ENCODE data around the gene EGFL8.
"Not testable (repeated sequence)": the region's sequence is repeated elsewhere in the genome, so short reads cannot be mapped to it uniquely, and the experiment has no call there.

The EGFL8 gene

DNA sequence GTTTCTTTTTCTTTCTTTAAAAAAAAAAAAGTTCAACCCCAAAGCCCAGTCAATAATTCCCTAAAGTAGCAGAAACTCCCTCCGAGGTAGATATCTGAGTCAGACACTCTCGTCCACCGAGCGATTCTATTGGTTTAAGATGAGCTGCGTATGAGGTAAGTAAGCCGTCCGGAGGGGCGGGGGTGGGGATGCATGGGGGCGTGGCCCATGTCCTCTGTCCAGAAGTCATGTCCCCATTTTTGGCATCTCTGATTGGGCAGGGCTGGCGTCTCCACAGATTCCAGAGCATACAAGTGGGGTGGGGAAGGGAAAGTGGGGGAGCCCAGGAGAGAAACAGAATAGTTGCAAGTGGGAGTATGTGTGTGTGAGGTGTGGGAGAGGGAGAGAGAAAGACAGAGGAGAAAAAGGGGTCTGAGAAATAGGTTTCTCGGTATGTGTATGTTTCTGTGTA lies 21.3 kb downstream of the EGFL8 start:
- not testable (repeated sequence) for DNase-seq

DNA sequence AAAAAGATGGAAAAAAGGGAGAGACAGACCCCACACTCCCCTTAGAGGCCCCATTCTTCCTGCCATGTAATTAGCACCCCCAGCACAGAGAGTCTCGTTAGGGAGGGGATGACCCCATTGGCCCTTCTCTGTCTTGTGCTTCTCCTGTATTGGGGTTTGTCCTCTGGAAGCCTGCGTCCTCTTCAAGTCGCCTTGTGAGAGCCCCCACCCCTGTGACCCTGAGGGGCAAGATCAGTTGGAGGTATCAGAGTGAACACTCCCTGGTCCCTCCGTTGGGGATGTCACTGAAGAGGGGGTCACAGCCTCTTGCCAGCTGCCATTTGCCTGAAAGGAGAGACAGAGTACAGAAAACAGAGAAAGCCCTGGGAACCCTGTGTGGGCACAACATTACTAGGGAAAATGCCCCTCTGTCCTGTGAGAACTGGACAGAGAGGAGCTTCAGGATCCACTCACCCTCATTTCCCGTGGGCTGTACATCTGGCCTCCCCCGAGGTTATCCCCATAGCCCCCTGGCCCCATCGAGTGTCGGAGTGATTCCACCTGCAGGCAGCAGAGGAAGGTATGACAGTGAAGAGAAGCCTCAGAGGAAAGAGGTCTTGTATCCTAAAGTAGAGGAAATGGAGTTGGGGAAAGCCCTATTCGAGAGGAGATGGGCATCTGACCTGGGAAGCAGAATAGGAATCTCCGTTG lies 21.9 kb downstream of the EGFL8 start:
- not testable (repeated sequence) for DNase-seq

DNA sequence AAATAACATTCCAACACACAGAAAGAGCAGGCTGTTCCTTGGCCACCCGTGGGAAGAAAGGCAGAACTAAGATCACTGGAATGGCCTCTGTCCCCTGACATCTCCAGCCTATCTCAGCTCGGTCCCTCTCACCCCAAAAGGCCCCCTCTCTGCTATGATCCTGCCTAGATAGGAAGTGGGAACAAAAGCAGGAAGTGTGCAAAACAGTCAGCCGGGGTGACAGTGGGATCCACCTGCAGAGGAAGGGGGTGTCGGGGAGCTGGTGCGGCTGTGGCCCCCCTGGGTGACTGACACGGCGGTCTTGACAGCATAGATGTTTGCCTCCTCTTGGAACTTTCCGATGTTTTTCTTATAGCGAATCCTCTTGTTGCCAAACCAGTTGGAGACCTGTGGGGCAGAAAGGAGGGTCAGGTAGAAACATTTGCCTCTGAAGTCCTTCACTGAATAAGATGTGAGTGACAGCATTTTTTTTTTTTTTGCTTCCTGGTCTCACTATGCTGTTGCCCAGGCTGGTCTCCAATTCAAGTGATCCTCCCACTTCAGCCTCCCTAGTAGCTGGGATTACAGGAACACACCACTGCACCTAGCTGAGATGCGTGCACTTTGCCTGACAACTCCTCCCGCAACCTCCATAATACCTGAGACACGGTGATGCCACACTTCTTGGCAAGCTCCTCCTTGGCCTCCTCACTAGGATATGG lies 22.8 kb downstream of the EGFL8 start:
- no peak for DNase-seq

DNA sequence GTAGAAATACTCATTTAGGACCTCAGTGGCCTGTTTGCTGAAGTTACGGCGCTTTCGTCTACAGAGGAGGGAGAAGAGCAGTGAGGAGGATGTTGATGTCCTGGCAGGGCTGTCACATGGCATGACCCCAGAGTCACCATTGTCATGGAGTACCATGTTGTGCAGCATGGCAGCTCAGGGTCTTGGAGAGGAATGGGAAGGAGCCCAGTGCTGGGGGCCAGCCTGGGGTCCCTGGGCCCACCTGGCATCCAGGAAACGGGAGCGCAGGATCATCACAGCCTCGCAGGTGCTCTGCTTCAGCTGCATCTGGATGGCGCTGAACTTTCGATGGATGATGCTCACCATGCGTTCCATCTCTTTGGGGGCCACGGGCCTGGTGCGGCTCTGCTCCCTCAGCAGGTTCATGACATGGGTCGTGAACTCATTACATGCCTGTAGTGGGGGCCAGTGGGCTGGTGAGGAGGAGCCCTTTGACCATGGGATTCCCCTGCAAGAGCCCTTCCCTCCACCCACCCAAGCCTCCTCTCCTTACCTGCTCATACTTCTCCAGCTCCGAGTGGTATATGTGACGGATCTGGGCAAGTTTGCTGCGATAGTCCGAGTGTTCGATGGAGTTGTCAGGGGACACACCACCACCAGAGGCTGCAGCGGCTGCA lies 23.5 kb downstream of the EGFL8 start:
- DNase-seq = not testable (repeated sequence)

DNA sequence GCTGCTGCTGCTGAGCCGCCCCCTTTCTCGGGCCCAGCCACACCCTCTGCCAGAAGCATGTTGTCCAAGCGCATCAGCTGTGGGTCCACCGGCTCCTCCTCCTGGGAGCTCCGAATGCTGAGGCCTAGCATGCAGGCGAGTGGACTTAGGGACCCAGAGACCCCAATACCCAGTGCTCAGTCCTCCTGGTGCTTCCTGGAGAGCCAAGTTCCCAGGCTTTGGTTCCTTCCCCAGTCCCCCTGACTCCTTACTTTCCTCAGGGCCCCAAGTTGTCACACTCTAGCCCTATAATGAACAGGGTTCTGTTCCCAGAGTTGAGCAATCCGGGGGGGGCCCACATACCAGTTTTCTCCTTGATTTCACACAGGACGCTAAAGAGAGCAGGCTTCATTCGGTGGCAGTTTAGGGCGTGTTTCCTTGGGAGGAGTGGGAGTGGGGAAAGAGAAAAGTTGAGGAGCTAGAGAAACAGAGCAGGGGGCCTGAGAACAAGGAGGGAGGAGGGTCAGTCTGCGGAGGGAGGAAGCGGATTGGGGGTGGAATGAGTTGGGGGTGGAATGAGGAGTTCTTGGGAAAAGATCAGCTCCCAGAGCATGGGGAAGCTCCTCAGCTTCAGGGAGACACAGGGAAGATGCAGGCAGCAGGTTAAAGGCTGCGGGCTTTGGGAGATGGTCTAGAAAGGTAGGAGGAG lies 24.1 kb downstream of the EGFL8 start:
- no peak for DNase-seq

DNA sequence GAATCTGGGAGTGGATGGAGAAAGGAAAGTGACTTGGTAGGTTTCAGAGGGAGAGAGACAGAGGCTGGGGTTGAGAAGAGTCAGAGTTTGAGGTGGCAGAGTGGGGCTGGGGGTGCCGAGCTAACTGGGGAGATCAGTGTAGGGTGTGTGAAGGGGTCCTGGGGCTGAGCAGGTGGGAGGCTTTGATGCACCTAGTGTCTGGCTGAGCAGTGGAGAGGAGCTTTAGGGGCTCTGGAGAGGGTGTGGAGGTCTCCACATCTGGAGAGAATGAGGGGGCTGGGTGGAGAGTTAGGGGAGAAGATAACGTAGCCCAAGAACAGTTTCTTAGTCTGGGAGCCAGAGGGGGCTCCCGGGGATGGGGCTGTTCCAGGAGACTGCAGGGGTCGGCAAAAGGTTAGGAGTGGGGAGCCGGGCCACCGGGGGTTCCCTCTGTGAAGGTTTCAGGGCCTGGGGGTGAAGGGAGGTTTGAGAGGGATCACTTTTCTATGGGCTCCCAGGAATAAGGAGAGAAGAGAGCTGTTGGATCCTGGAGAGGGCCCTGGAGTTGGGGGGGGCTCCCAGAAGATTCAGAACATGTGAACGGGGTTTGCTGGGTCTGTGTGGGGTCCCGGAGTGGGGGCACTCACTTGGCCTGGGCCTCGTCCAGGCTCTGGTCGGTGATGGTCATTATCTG lies 24.8 kb downstream of the EGFL8 start:
- no peak for DNase-seq

DNA sequence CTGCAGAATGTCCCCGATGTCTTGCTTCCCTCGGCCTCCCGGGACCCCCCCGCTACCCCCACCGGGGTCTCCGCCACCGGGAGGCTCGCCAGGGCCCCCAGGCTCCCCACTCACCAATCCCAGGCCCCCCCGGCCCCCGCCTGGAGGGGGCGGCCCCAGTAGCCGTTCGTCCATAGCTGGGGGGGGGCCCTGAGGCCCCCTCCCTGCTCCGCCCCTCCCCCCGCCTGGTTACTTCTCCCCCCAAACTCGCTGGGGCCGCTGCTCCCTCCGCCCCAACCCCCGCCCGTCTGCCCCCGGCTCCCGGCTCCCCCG lies 25.3 kb downstream of the EGFL8 start:
- DNase-seq = no peak

DNA sequence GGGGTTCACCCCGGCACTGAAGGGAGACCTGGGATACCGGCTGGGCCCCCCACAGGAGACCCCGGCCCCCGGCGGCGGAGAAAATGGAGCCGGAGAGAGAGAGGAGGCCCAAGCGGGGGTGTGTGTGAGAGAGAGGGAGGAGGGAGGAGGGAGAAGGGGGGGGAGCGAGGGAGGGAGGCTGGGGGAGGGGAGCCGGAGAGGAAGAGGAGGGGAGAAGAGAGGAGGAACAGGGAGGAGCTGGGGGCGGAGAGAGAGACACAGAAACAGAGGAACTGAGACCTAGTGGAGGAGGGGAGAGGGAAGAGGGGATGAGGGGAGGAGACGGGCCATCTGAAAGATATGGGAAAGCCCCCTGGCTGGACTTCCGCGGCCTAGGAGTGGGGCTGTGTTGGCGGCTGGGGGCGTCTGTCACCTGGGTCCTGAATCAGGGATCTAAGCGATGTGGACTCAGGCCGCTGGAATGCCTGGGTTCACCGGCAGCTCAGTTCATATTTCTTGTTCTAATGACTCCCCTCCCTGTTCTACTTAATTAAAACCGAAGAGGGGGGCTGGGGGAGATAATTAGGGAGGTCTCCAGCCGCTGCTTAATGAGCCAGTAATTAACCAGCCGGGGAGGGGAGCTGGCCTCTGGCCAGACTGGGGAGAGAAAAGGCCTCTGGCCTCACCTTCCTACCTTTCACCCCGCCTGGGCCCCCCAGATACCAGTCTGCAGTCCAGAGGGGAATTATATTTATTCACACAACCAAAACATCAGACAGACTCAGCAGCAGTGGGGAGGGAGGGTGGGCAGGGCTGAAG lies 25.9 kb downstream of the EGFL8 start, which contains the start of gene PBX2:
TSS of gene PBX2 (minus strand) at position 149 of the 798 bp plus-strand sequence. CDS start 287 bp downstream, outside the sequence.
- peak; percentile 88 for DNase-seq

DNA sequence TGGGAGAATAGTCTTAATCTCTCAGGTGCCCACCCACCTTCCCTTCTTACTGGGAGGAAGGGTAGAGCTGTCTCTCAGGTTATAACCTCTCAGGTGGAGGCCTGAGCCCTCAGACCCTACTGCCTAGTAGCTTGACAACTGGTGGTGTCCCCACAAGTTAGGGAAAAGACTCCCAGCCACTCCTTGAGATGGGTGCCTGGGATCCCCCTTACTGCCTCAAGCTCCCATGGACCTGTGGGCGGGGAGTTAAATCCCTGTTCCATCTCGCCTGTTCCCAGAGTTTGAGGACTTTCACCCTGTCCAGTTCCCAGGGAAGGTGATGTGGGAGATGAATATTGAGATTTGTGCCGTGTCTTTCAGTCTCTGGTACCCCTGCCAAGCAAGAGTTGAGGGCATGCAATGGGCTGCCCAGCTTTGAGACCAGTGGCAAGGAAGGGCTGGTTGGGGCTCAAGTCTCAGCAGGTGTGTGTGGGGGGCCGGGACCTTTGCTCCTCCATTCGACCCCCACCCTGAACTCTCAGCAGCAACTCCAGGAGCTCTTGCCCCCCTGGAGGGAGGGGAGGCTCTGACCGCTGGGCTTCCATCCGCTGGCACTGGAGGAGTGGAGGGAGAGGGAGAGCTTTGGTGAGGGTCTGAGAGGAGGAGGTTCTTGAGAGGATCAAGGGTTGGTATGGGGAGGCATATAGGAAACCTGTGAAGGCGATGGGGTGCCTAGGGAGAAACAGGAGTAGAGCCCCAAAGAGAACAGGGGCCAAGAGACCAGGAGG lies 26.7 kb downstream of the EGFL8 start:
- DNase-seq = no peak

DNA sequence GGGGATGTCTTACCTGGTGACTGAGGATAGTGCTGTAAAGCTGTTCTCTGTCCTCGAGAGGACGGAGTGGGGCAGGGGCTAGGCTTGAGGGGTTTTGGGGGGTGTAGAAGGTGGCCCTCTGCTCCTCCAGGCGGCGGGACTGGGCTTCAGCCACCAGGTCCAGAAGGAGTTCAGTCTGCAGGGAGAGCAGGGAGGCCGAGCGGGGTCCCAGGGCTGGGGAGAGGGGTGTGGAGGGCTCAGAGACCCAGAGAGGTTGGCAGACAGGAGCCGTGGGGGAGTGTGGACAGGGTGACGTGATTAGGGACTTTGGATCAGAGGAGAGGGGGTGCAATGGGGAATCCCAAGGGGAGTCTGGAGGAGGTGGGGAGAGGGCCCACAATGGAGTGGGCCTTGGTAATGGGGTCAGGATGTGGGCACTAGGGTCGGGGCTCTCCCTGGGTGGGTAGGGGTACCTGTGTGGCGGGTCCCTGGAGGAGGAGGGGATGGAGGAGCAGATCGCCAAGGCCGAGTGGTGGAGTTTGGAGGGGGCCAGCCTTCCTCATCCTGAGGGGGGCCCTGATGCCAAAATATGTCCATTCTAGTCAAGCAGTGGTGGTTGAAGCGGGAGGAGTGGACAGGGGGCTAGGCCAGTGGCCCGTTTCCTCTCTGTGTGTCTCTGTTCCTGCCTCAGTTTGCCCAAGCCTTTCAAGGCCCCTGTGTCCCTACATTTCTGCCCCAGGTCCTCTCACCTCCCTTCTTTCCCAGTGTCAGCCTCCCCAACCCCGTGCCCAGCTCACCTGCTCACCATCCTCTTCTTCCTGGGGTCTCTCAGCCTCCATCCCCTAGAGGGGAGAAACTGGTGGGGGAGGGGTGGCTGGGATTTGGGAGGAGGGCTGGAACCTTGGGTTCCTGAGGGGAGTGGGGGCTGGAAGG lies 27.6 kb downstream of the EGFL8 start:
- DNase-seq = no peak

DNA sequence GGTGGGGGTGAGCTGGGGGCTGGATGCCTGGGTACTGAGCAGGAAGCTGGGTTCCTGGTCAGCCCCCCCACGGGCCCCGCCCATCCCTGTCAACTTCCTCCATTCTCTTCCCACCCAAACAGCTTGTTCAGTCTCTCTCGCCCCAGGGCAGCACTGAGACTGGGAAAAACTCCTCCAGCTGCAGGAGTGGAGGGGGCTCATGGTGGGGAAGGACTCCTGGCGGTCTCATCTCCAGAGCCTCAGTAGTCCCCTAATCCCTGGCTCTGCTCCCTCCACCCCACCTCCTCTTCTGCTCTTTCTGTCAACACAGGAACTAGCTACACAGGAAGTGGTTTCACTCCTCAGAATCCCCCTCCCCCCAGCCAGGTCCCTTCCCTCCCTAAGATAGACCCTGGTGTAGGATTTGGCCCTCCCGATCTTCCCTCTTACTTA lies 28.2 kb downstream of the EGFL8 start, which contains the start of gene GPSM3:
TSS of gene GPSM3 (minus strand) at position 36 of the 432 bp plus-strand sequence. CDS start 130 bp downstream, outside the sequence.
- DNase-seq = no peak

DNA sequence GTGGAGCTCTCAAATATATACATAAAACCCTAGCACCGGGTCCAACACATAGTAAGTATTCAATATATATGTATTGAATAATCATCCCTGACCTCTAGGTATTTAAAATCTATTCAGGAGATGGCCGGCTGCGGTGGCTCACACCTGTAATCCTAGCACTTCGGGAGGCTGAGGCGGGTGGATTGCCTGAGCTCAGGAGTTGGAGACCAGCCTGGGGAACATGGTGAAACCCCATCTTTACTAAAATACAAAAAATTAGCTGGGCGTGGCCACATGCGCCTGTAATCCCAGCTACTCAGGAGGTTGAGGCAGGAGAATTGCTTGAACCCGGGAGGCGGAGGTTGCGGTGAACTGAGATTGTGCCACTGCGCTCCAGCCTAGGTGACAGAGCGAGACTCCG lies 28.7 kb downstream of the EGFL8 start:
- DNase-seq = not testable (repeated sequence)

DNA sequence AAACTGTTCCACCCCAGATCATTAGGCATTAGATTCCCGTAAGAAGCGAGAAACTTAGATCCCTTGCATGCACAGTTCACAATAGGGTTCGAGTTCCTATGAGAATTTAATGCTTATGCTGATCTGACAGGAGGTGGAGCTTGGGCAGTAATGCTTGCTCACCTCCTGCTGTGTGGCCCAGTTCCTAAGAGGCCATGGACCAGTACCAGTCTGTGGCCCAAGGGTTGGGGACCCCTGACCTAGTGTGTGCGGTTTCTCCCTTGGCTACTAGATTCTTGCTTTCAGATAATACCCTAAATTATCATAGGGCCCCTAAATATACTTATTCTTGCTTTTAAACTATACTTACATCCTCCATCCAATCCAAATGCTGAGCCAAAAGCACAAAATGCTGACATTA lies 30.0 kb downstream of the EGFL8 start:
- DNase-seq = no peak

DNA sequence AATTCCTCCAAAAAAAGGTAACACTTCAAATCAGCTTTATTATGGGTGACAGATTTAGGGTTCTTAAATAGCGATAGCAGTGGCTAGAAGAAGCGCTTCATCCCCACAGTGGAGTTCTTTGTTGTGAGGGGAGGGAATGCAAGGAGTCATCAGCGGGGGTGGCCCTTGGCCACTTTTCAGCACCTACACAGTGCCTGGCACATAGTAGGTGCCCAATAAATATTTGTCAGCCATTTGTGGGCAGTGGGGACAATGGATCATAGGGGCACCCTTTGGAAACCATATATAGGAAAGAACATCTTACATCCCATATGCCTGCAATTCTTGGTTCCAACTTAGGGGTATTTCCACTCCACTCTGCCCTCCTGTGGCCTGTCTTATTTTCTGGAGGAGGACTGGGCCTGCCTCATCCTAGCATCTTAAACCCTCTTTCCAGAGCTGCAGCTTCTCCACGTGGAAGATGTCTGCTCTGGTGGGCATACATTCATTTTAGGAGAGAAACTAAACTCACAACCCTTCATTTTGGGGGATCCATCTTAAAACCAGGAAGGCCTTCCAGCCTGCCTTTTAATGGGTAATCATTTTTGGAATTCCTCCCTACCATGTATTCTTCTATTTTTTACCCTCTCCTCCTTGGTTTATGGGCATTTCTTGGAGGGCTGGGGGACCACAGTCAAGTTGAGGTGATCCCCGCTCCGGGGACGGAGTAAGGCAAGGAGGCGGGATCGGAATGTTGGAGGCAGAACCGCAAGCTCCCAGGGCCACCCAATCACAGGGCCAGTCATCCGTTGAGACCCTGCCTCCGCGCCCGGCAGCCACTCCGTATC lies 30.6 kb downstream of the EGFL8 start:
- peak; percentile 32 for DNase-seq

DNA sequence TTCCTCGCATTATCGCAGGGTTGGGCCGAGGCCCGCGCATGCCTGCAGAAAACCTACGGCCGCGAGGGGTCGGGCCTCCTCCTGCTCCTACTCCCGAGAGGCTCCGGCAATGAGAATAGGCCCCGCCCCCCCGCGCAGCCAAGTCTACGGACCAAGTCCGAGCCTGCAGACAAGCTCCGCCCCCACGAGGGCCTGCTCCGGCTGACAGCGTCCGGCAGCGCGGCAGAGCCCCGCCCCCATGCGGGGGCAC lies 31.2 kb downstream of the EGFL8 start:
- DNase-seq = peak; percentile 96

DNA sequence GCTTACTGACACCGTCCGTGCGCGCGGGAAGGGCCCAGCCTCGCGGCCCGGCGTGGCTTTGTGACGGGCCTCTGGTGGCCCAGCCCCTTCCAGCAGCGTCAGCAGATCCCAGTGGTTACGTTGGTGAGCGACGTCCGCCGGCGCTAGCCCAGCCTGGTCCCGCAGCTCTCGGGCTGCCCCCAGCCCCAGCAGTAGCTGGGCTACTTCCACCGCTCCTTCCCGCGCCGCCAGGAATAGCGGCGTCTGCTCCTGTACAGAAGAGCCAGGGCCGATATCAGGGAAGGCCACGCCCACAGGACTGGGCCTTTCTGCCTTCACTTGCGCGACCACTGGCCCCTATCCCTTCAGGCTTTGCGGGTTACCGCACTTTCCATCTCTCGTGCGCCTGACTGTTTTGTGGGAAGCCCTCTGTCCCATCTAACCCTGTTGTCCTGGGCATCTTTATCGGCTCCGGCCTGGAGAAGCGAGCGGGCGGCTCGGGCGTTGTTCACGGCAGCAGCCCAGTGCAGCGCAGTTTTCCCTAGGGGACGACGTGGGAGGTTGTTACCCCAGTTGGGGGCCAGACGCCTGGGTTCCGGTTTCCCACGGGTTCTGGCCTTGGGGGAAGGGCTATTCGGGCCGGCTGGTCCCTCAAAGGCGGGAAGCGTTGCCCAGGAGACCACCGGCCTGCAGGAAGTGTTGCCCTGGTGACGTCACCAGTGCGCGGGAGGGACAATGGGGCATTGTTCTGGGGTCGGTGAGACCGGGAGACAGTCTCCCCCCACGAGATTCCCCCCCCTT lies 31.7 kb downstream of the EGFL8 start:
- DNase-seq = peak; percentile 76

DNA sequence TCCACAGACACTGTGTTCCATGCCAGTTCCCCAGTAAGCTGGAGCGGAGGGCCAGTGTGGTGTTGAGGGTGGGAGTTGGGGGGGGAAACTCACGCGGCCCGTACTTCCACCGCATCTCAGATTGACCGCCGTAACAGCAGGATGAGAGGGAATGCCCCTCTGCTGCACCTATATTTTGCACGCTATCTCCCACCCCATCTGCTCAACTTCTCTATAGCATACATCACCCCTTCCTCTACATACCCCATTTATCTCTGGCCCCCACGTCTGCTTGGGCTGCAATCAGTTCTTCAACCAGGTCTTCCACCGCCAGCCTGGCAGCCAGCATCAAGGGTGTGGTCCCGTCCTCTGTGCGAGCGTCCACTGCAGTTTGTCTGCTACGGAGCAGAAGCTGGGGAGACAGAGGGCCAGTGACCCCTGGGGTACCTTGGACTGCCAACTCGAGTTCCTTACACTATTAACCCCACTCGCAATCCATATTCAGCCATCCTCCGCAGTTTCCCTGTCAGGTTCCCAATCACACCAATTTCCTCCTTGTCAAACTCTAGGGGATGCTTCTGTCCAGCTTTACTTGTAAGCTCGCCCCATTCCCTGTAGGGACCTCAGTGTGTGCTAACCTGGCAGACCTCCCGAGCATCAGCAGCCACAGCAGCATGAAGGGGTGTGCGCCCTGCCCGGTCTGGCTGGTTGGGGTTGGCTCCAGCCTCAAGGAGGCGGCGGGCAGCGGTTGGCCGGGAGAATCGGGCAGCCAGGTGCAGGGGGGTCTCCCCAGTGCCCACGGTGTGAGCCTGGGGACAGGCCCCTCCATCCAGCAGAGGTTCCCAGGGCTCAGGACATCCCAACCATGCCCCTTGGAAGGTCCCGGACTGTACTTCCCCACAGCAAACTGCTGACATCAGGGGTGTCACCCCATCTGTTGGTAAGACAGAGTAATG lies 32.6 kb downstream of the EGFL8 start:
- no peak for DNase-seq
